ENCODE measurements around the gene FBXO21. TPM values are rescaled to one million over a fixed set of nuclear protein-coding genes. Genes with fewer than 3 reads are reported as not detected.

The FBXO21 gene
- total and polyA plus RNA-seq, 3 experiments from 2014 or later = 27.3 to 48.6 (median 34.6) TPM

GRCh38 chr12:117126335-117126734 is 63.9 kb downstream of the FBXO21 start:
- Mint-ChIP-seq H3K9me3 (no peaks in the 10 kb centered on the region), H3K36me3 (peaks cover 0 to 5% (median 0%) of the 10 kb centered on the region in 3 donors), H3K4me3 (no peak overlapping the region), H3K27ac (peak overlapping the region in 1 of 8 donors; percentile 33), H3K27me3 (no peaks in the 10 kb centered on the region), H3K4me1 (peaks cover 0 to 1% (median 0%) of the 10 kb centered on the region in 3 donors)
- POLR2A ChIA-PET = no interaction called here
- no peak overlapping the region for H3K4me3 ChIP-seq (ENCODE audit: low read length)
- no peaks in the 10 kb centered on the region for H3K27me3 ChIP-seq (ENCODE audit: insufficient read depth, low read length, poor library complexity, severe bottlenecking)
- no peaks in the 10 kb centered on the region for H3K9me3 ChIP-seq (ENCODE audit: low read length)
- no peaks in the 10 kb centered on the region for H3K36me3 ChIP-seq (ENCODE audit: insufficient read depth, low read length)
- no peak for DNase-seq
- H3K27ac ChIP-seq (ENCODE audit: low read depth, low read length) = no peak overlapping the region
- CTCF ChIA-PET = no interaction called here
- H3K4me1 ChIP-seq (ENCODE audit: insufficient read depth, low read length) = no peaks in the 10 kb centered on the region

GRCh38 chr12:117125767-117126166 is 64.5 kb downstream of the FBXO21 start:
- Histone ChIP-seq H3K9me3 (ENCODE audit: low read length) (no peaks in the 10 kb centered on the region), H3K27ac (ENCODE audit: low read depth, low read length) (no peak overlapping the region), H3K27me3 (ENCODE audit: insufficient read depth, low read length, poor library complexity, severe bottlenecking) (no peaks in the 10 kb centered on the region), H3K4me3 (ENCODE audit: low read length) (no peak overlapping the region), H3K36me3 (ENCODE audit: insufficient read depth, low read length) (no peaks in the 10 kb centered on the region), H3K4me1 (ENCODE audit: insufficient read depth, low read length) (no peaks in the 10 kb centered on the region)
- peak in 1 of 5 donors; percentile 3 for DNase-seq
- ChIA-PET CTCF (interaction anchor here (1.0 kb wide), 1 partner anchor 100 kb away, joined by 3 read pairs; no protein-coding TSS in a partner anchor), POLR2A (no interaction called here)
- no peaks in the 10 kb centered on the region for H3K9me3 Mint-ChIP-seq
- H3K36me3 Mint-ChIP-seq = peaks cover 0 to 5% (median 0%) of the 10 kb centered on the region in 3 donors
- no peaks in the 10 kb centered on the region for H3K27me3 Mint-ChIP-seq
- H3K27ac Mint-ChIP-seq = peak overlapping the region in 1 of 8 donors; percentile 14
- peaks cover 0 to 1% (median 0%) of the 10 kb centered on the region in 3 donors for H3K4me1 Mint-ChIP-seq
- no peak overlapping the region for H3K4me3 Mint-ChIP-seq

- Histone ChIP-seq H3K27ac (ENCODE audit: low read depth, low read length) (no peak overlapping the region), H3K4me1 (ENCODE audit: insufficient read depth, low read length) (no peaks in the 10 kb centered on the region), H3K9me3 (ENCODE audit: low read length) (no peaks in the 10 kb centered on the region), H3K36me3 (ENCODE audit: insufficient read depth, low read length) (no peaks in the 10 kb centered on the region), H3K4me3 (ENCODE audit: low read length) (no peak overlapping the region), H3K27me3 (ENCODE audit: insufficient read depth, low read length, poor library complexity, severe bottlenecking) (no peaks in the 10 kb centered on the region)
- Mint-ChIP-seq H3K4me1 (peaks cover 0 to 1% (median 0%) of the 10 kb centered on the region in 3 donors), H3K9me3 (no peaks in the 10 kb centered on the region), H3K4me3 (no peak overlapping the region), H3K36me3 (peaks cover 0 to 5% (median 0%) of the 10 kb centered on the region in 3 donors), H3K27ac (peak overlapping the region in 1 of 8 donors; percentile 47), H3K27me3 (no peaks in the 10 kb centered on the region)
- ChIA-PET POLR2A (no interaction called here), CTCF (interaction anchor here (1.0 kb wide), 1 partner anchor 99 kb away, joined by 3 read pairs; no protein-coding TSS in a partner anchor)
- DNase-seq = peak in 1 of 5 donors; percentile 8
Observed at GRCh38 chr12:117125272-117125613, 65.0 kb downstream of the FBXO21 start.

- Mint-ChIP-seq H3K27me3 (peaks cover 0 to 2% of the 10 kb centered on the region in 2 donors), H3K27ac (peak overlapping the region in 1 of 8 donors; percentile 47), H3K36me3 (peaks cover 0 to 5% (median 0%) of the 10 kb centered on the region in 3 donors), H3K9me3 (no peaks in the 10 kb centered on the region), H3K4me1 (peaks cover 0 to 1% (median 0%) of the 10 kb centered on the region in 3 donors), H3K4me3 (no peak overlapping the region)
- Histone ChIP-seq H3K4me3 (ENCODE audit: low read length) (no peak overlapping the region), H3K4me1 (ENCODE audit: insufficient read depth, low read length) (no peaks in the 10 kb centered on the region), H3K9me3 (ENCODE audit: low read length) (no peaks in the 10 kb centered on the region), H3K27me3 (ENCODE audit: insufficient read depth, low read length, poor library complexity, severe bottlenecking) (no peaks in the 10 kb centered on the region), H3K36me3 (ENCODE audit: insufficient read depth, low read length) (no peaks in the 10 kb centered on the region), H3K27ac (ENCODE audit: low read depth, low read length) (no peak overlapping the region)
- DNase-seq = peak in 1 of 5 donors; percentile 6
- ChIA-PET POLR2A (no interaction called here), CTCF (interaction anchor here (1.0 kb wide), 1 partner anchor 99 kb away, joined by 3 read pairs; no protein-coding TSS in a partner anchor)
Observed at GRCh38 chr12:117124421-117125271, 65.6 kb downstream of the FBXO21 start.

- peaks cover 0 to 2% of the 10 kb centered on the region in 2 donors for H3K27me3 Mint-ChIP-seq
Observed at GRCh38 chr12:117121441-117121840, 68.8 kb downstream of the FBXO21 start.

GRCh38 chr12:117120787-117121186 is 69.5 kb downstream of the FBXO21 start:
- Histone ChIP-seq H3K4me1 (ENCODE audit: insufficient read depth, low read length) (no peaks in the 10 kb centered on the region), H3K36me3 (ENCODE audit: insufficient read depth, low read length) (no peaks in the 10 kb centered on the region), H3K9me3 (ENCODE audit: low read length) (no peaks in the 10 kb centered on the region), H3K4me3 (ENCODE audit: low read length) (no peak overlapping the region), H3K27ac (ENCODE audit: low read depth, low read length) (no peak overlapping the region), H3K27me3 (ENCODE audit: insufficient read depth, low read length, poor library complexity, severe bottlenecking) (no peaks in the 10 kb centered on the region)
- Mint-ChIP-seq H3K27ac (no peak overlapping the region), H3K4me3 (no peak overlapping the region), H3K36me3 (no peaks in the 10 kb centered on the region), H3K27me3 (peaks cover 0 to 2% of the 10 kb centered on the region in 2 donors), H3K4me1 (no peaks in the 10 kb centered on the region), H3K9me3 (no peaks in the 10 kb centered on the region)
- ChIA-PET POLR2A (no interaction called here), CTCF (interaction anchor here (0.8 to 5.5 kb wide), 12 partner anchors 10 to 419 kb away, joined by 3 to 102 read pairs (median 4); partner anchors contain the start of gene TESC)
- peak in 1 of 5 donors; percentile 26 for DNase-seq

More at GRCh38 chr12:117121441-117121840, 68.8 kb downstream of the FBXO21 start:
- Histone ChIP-seq H3K9me3 (ENCODE audit: low read length) (no peaks in the 10 kb centered on the region), H3K4me1 (ENCODE audit: insufficient read depth, low read length) (no peaks in the 10 kb centered on the region), H3K27ac (ENCODE audit: low read depth, low read length) (no peak overlapping the region), H3K27me3 (ENCODE audit: insufficient read depth, low read length, poor library complexity, severe bottlenecking) (no peaks in the 10 kb centered on the region), H3K36me3 (ENCODE audit: insufficient read depth, low read length) (no peaks in the 10 kb centered on the region), H3K4me3 (ENCODE audit: low read length) (no peak overlapping the region)
- Mint-ChIP-seq H3K4me3 (no peak overlapping the region), H3K36me3 (no peaks in the 10 kb centered on the region), H3K9me3 (no peaks in the 10 kb centered on the region), H3K27ac (peak overlapping the region in 3 of 8 donors; percentile 8 to 58 (median 27)), H3K4me1 (no peaks in the 10 kb centered on the region)
- CTCF ChIA-PET = interaction anchor here (0.8 to 5.5 kb wide), 3 partner anchors 10 to 418 kb away, joined by 3 to 102 read pairs (median 4); no protein-coding TSS in a partner anchor
- POLR2A ChIA-PET = no interaction called here
- peak in 1 of 5 donors; percentile 8 for DNase-seq

- Histone ChIP-seq H3K4me3 (ENCODE audit: low read length) (no peak overlapping the region), H3K27ac (ENCODE audit: low read depth, low read length) (no peak overlapping the region), H3K27me3 (ENCODE audit: insufficient read depth, low read length, poor library complexity, severe bottlenecking) (no peaks in the 10 kb centered on the region), H3K9me3 (ENCODE audit: low read length) (no peaks in the 10 kb centered on the region), H3K36me3 (ENCODE audit: insufficient read depth, low read length) (no peaks in the 10 kb centered on the region), H3K4me1 (ENCODE audit: insufficient read depth, low read length) (no peaks in the 10 kb centered on the region)
- CTCF ChIA-PET = interaction anchor here (0.7 to 5.5 kb wide), 25 partner anchors 9 to 1185 kb away, joined by 3 to 102 read pairs (median 4); partner anchors contain the start of gene TESC
- Mint-ChIP-seq H3K9me3 (no peaks in the 10 kb centered on the region), H3K36me3 (no peaks in the 10 kb centered on the region), H3K27me3 (peaks cover 0 to 2% of the 10 kb centered on the region in 2 donors), H3K4me1 (no peaks in the 10 kb centered on the region), H3K27ac (no peak overlapping the region), H3K4me3 (no peak overlapping the region)
- POLR2A ChIA-PET = no interaction called here
- DNase-seq = peak in 3 of 5 donors; percentile 7 to 37 (median 25)
Observed at GRCh38 chr12:117119592-117120198, 70.6 kb downstream of the FBXO21 start.

Data from CD8-positive, alpha-beta memory T cell (primary cell).